Stimulated activated CD8-positive, alpha-beta memory T cell treated with anti-CD3 and anti-CD28 coated beads, Interleukin-12 subunit alpha, Interleukin-12 subunit beta, amount 100 ng/mL, for 24 hours (primary cell): Measurements from ENCODE around the gene GAS2.
"Not testable (repeated sequence)": the region's sequence is repeated elsewhere in the genome, so short reads cannot be mapped to it uniquely, and the experiment has no call there.

Source experiments
- DNase-seq: peaks from one replicate; pipeline ENCODE4 v3.0.0-alpha.2; 2020; ENCODE audit errors: extremely low read depth

The GAS2 gene

GRCh38 chr11:22666325-22666687, at the start of gene GAS2:
TSS of gene GAS2 (plus strand) at chr11:22666611. CDS start at chr11:22674870, 8,259 bp downstream.
- no peak for DNase-seq

GRCh38 chr11:22617868-22618267, 48.5 kb upstream of the GAS2 start:
- DNase-seq = no peak

DNA sequence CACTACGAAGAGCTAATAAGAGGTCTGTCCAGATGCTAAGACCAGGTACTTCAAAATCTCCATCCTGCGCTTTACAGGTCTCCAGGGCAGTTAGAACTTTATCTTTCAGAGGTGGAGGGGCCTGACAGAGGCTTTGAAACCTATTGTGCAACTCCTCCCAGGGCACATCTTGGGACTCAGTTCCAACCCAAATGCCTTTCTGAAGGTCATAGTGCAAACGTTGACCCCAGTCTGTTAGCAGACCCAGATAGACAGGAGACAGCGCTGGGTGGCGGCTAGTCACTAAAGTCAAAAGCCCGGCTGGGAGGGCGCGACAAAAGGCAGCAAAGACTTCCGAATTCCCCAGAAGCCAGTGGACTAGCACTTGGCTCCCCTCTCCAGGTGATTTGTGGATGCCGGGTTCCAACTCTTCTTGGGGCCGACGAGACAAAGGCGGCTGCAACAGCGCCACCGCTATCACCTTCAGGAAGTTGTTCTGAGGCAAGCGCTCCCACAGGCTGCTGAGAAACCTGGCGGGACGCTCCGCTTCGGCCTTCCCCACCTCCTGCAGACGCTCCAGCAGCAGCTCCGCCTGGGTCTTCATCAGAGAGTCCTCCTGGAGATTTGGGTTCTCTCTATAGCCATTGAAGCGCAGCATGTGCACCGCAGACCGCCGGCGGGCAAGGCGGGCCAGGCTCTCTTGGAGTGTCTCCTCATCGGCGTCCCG, 41.5 kb upstream of the GAS2 start:
- peak; percentile 16 for DNase-seq

DNA sequence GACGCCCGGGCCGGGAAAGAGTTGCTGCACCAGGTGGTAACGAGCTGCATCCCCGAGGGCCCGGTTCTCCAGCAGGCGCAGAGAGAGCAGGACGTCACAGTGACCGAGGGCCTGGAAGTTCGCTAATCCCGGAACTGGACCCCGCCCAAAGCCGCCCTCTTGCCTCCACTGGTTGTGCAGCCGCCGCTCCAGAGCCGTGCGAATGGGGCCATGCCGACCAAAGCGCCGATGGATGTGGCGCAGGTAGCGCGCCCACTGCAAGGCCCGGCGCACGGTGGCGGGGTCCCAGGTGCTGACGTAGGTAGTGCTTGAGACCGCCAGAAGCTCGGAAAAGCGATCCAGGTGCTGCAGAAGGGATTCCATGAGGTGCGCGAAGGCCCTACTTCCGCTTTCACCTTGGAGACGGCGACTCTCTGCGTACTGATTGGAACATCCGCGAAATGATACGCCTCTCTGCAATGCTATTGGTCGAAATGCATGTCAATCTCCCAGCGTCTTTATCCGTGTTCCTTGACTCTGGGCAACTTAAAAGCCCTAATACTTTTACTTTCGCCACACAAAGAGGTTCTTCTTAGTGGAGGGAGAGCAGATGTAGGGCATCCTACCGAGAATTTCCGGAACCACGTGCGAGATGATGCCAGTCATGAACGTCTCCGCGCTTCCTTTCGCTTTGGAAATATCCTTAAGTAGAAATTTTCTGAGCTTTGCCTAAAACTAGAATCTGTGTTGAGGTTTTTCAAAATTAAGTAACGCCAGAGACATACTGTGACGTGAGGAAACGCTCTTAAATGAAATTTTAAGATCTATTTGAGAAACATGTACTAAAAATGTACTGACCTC, 40.7 kb upstream of the GAS2 start, which contains the start of gene FANCF:
FANCF (minus strand) TSS at position 376 of the 840 bp plus-strand sequence; CDS start at position 363, 13 bp downstream.
- DNase-seq = peak; percentile 79

DNA sequence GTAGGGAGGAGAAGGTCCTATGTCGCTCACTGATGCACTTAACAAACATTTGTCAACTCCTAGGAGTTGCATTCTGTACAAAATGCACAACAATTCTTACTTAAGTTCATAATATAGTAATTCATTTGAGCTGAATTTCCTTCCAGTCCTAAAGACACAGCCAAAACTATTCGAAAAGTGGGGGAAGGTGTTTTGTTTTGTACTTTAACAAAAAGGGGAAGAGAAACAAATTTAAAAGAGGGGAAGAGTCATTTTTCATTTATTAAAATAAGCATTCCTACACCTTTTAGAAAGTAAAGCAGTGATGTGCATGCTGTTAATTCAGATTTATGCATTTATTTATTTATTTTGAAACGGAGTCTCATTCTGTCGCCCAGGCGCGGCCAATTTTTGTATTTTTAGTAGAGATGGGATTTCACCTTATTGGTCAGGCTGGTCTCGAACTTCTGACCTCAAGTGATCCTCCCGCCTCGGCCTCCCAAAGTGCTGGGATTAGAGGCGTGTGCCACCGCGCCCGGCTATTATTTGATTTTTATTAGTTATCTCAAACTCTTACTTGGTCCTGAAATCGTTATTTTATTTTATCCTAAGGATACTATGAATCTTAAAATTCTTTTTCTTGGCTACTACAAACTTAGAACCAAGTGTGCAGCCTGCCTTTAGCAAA, 39.7 kb upstream of the GAS2 start:
- no peak for DNase-seq

DNA sequence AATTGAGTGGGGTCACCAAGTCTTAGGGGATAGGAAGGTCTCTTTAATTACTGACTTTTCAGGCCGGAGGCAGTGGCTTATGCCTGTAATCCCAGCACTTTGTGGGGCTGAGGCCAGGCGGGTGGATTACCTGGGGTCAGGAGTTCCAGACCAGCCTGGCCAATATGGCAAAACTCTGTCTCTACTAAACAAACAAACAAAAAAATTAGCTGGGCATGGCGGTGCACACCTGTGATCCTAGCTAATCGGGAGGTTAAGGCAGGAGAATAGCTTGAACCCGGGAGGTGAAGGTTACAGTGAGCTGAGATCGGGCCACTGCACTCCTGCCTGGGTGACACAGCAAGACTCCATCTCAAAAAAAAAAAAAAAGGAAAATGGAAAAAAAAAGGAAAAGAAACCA, 39.0 kb upstream of the GAS2 start:
- DNase-seq = no peak

DNA sequence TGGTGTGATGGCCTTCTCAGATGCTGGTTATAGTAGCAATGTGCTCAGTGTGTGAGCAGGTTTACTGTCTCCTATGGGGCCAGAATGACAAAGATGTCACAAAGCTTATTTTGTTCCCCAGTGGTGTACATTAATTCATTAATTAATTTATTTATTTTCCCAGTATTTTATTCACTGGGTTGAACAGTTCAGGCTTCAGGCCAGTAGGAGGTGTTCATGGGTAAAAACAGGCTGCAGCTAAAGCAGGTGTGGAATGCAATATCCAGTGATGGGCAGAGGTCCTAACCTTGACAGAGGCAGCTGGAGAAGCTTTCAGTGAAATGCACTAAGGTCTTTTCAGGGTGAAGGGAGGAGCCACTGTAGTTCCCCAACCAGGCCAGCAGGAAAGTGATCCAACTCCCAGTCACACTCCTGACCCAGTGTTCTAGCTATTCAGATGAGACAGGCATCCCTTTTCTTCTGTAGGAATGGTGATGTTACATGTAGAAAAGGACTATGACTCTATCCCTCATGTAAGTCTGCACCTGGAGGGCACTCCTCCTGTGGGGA, 33.0 kb upstream of the GAS2 start:
- no peak for DNase-seq

DNA sequence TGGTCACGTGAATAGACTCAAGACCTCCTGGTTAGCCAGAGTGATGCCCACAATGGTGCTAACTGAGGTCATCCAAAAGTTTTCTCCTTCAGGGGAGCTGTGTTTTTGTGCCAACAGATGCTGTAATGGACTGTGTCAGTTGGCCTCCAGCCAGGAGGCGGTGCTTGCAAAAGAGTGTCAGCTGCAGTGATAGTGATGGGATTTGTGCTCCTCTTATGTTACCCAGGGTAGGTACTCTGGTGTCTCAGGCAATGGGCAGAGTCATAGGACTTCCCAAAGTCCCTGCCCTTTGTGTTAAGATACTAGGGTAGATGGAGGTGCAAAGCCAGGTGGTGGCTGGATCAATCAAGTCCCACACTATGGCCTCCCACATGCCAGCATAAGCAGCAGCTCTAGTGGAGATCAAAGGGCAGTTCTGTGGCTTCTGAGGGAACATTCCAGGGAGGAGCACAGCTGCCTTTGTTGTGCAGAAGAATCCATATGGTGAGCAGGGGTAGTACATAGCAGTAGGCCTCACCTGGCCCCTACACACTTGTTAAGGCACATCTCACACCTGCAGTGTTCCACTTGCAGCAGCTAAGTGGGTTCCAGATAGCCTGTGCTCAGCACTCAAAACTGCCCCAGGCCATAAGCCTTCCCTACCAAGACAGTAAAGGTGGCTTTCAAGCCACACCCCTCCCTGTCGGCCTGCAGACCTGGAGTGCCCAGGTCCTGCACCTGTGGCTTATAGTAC, 31.3 kb upstream of the GAS2 start:
- DNase-seq = no peak

- no peak for DNase-seq
These were observed 30.7 kb upstream of the GAS2 start for GRCh38 chr11:22635689-22636088.

DNA sequence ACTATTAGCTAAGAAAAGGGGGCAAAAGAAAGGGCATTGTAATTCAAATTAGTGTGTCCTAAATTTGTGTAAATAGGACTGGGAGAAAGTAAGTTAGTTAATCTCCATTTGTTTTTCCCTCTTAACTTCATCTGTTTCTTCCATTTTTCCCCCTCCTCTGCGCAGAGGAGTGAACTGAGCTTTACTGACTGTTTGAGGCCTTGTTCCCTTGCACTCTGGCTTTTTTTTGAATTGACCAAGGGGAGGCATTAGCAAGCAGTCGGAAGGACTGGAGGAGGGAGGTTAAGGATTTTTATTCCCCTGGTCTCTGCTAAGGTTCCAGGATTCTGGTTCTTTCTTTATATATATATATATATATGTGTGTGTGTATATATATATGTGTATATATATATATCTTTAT, 25.5 kb upstream of the GAS2 start:
- no peak for DNase-seq

GRCh38 chr11:22641559-22641958, 24.9 kb upstream of the GAS2 start:
- no peak for DNase-seq

DNA sequence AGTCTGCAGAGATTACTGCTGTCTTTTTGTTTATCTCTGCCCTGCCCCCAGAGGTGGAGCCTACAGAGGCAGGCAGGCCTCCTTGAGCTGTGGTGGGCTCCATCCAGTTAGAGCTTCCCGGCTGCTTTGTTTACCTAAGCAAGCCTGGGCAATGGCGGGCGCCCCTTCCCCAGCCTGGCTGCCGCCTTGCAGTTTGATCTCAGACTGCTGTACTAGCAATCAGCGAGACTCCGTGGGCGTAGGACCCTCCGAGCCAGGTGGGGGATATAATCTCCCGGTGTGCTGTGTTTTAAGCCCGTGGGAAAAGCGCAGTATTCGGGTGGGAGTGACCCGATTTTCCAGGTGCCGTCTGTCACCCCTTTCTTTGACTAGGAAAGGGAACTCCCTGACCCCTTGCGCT, 14.1 kb upstream of the GAS2 start:
- DNase-seq = not testable (repeated sequence)

DNA sequence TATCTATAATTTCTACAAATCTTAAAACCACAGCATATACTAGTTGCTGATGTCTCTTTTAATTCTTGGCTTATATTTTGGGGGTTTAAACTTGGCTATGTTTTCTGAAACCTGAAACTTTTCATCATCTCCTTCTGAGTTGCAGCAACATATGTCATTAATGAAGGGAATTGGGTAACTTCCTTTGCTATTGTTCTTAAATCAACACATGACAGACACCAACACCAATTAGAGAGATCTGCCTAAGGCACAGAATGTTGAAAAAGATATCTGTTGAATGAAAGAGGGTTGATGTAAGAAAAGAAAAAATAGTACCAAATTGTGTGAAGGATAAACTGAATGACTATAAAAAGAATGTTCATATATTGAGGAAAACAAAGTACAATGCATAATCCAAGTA, 10.3 kb upstream of the GAS2 start:
- no peak for DNase-seq

GRCh38 chr11:22657101-22657694, 9.2 kb upstream of the GAS2 start:
- DNase-seq = no peak

DNA sequence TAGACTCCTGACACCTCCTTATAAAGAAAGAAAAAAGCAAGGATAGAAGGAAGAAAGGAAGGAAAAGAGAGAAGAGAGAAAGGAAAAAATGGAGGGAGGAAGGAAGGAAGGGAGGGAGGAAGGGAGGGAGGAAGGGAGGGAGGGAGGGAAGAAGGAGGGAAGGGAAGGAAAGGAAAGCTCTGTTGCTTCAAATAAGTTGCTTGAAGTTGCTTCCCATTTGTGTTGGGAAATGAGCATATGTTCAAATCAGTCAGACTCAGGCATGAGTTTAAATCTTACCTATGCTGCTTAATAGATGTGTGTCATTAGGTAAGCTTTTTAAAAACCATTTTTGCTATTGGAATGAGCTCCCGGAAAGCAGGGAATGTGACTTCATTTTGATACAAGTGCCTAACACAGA, 6.6 kb upstream of the GAS2 start:
- no peak for DNase-seq

DNA sequence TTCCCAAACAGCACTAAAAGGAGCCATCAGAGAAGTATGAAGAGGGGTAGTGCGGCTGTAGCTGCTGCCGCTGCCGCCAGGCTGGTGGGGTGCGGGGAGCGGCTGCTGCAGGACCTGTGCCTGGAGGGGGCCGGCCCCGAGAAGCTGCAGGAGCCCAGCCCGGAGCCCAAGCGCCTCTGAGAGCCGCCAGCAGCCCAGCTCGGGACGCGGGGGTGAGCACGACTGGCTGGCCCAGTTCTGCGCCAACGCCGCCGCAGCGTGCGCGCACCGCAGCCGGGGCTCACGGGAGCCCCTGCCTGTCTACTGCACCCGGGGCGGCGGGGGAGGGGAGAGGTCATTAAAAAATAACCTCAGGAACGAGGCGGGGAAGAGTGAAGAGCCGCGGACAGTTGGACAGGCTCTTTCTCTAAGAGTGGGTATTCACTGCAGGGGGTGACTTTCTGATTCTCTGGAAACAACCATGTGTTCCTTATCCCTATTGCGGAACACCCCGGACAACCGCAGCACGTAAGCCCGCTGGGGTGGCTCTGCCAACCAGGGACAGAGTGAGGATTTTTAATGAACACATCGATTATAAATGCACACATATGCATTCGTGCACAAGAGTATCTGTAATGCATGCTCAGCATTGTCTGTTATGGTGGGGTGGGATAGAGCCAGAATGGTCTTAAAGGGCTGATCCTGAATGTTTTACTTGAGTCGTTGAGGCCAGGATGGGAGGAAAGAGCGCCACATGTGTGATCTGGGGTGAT, 453 bp downstream of the GAS2 start:
- DNase-seq = no peak

GRCh38 chr11:22668005-22668796, 1.8 kb downstream of the GAS2 start:
- DNase-seq = no peak

DNA sequence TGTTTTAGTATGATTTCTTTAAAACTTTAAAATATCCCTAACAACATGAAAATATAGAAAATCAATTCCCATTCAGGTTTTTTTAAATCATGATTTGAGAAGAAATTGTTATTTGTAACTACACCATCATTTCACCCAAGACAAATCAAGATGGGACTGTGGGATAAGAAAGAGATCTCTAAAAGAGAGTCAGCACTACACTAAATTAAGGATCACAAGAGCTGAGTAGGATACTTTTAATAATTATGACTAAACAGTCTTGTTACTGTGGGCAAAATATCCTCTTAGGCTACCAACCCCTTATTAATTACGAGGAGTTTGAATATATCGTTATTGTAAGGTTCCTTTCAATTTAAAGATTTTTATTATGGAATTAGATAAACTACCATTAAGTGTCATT, 3.0 kb downstream of the GAS2 start:
- DNase-seq = no peak

DNA sequence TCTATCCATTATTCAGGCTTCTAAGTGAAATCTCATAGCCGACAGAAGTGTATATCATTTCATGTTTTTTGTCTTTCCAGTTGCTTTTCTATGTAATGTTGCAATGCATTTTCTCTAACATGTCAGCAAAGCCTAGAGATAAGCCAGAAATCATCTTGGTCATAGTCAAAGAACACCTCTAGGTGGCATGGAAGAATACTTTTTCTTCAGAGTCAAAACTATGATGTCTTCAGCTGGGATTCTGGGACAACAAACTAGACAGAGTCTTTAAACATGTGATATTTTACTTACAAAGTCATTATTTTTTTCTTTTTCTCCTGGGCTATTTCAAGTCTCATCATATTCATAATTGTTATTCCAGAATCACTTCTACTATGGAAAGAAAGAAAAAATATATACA, 4.4 kb downstream of the GAS2 start:
- no peak for DNase-seq

- DNase-seq = no peak
These were observed 5.3 kb downstream of the GAS2 start for GRCh38 chr11:22671751-22672150.
